ENCODE measurements around the gene AOAH.

GRCh38 chr7:36652431-36652830 lies 71.9 kb downstream of the AOAH start:
- TF ChIP-seq POLR2A (IDR thresholded peaks at IDR 0.05) (no peak), CTCF (IDR thresholded peaks at IDR 0.05) (no peak)

All from heart left ventricle (tissue), 13 donors.